ENCODE data around the gene ZZZ3.

GRCh38 chr1:77643456-77643855 lies 39.0 kb downstream of the ZZZ3 start:
- no peak for TF ChIP-seq CTCF (IDR thresholded peaks at IDR 0.05)
- TF ChIP-seq POLR2A (IDR thresholded peaks at IDR 0.05) = no peak
- TF ChIP-seq EP300 (IDR thresholded peaks at IDR 0.05) = no peak

Data from suprapubic skin (tissue), 3 donors.